ENCODE data around the gene AP1G2.

AP1G2 gene

DNA sequence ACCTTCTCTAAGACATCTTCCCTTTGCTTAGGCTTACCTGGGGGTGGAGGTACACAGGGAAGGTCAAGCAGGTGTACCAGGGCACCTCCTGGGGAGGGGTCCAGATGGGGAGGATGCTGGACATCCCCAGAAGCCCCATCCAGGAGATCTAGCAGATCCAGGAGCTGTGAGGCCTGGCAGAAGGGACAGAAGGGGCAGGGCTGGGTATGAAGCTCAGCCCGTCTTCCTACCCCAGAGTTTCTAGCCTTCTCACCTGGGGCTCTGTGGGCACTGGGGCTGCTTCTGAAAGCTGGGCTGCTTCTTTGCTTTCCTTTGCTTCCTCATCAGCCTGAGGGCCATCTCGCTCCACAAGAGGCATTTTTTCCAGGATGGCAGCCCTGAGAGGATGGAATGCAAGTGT is 6.3 kb downstream of the AP1G2 start:
- Mint-ChIP-seq H3K27ac (peak overlapping the region; percentile 79), H3K36me3 (ENCODE audit: low read depth) (peaks cover 98% of the 10 kb centered on the region), H3K4me3 (no peak overlapping the region), H3K27me3 (no peaks in the 10 kb centered on the region), H3K9me3 (no peaks in the 10 kb centered on the region), H3K4me1 (ENCODE audit: low read depth) (peaks cover 42% of the 10 kb centered on the region)
- DNase-seq, result no peak

DNA sequence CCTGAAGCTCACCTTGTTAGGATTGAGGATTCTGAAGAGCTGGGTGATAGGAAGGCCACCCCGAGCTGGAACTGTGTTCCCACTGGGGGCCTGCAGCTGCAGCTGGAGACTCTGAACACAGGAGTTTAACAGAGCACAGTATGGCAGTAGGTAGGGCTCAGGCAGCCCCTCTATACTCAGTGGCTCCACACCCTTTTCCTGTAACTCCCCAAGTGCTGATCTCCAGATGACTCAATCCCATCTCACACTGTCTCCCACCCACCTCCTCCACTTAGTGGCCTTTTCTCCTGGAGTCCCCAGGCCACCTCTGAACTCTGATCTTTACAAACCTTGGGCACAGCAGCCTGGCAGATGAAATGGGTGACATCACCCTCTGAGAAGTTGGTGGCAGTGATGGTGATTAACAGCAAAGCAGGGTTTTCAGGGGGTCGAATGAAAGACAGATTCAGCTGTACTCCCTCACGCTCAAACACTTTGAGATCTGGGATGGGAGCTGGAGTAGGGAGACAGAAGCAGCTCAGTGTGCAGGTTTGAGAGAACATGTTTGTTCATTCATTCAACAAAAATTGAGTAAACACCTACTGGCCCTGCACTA is 7.6 kb downstream of the AP1G2 start:
- Mint-ChIP-seq H3K27ac (peak overlapping the region; percentile 83), H3K36me3 (ENCODE audit: low read depth) (peaks cover 90% of the 10 kb centered on the region), H3K4me3 (no peak overlapping the region), H3K9me3 (no peaks in the 10 kb centered on the region), H3K27me3 (no peaks in the 10 kb centered on the region), H3K4me1 (ENCODE audit: low read depth) (peaks cover 46% of the 10 kb centered on the region)
- DNase-seq, result no peak

DNA sequence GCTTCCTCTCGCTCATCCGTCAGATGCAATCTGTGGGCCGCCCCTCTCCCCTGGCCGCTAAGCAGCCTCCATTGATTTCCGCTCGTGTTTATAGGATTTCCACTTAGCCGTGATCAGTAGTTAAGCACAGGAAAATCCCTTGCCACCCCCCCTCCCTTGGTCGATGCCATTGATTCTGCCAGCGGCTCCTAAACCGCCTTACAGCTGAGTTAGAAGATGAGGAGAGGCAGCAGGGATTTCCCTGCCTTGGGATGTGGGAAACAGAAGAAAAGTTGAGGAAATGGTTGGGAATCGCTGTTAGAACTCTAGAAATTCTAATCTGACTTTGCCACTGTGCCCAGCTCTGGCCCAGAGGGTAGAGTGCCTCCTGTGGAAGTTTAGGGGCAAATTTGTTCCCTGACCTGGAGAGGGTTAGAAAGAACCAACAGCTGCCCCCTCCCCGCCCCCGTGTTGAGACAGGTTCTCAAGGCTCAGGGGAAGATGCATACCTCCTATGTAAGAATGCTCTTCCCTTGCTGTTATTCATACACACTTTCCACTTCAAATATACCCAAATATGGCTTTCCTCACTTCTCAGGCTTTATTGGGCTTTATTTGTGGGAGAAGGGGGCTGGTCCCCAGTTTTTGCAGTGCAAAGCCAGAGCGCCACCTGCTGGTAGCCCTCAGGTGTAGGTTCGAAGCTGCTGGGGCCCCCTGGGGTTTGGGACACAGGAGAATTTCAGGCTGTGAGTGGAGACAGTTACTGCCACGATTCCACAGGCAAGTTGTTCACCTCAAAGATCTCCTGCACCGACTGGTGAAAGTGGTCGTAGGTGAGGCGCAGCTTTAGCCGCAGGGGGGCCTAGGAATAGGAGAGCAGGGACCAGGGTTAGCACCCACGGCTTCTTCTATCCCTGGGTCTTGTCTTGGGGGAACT is 8.3 kb downstream of the AP1G2 start:
- Mint-ChIP-seq H3K4me1 (ENCODE audit: low read depth) (peaks cover 48% of the 10 kb centered on the region), H3K4me3 (no peak overlapping the region), H3K36me3 (ENCODE audit: low read depth) (peaks cover 82% of the 10 kb centered on the region), H3K27me3 (no peaks in the 10 kb centered on the region), H3K27ac (peak overlapping the region; percentile 83), H3K9me3 (no peaks in the 10 kb centered on the region)
- peak; percentile 78 for DNase-seq

DNA sequence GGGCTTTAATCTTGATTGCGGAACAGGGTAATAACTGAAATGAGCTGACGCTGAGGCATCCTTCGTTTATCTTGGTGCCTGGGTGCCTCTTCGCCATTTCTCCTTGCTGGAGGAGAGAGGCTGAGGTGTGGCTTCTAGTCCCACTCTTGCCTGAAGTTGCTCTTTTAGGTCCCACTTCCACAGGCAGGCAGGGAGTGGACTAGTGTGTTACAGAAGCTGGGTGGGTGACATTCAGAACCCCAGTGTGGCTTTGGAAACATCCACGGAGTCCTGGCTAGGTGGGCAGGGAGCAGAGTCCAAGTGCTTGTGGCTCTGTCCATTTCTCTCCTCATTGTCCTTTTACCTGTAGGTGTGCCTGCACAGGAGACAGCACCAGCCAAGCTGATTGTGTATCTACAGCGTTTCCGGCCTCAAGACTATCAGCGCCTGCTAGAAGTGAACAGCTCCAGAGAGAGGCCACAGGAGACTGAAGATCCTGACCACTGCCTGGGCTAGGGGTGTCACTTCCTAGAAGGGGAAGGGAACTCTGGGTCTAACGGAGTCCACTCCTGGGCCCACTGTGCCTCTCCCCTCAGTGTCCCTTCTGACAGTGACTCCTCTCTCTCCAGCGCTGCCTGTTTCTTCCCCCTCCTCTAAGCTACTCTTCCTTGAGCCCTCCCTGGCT is 9.1 kb downstream of the AP1G2 start:
- H3K9me3 Mint-ChIP-seq, result no peaks in the 10 kb centered on the region
- H3K4me3 Mint-ChIP-seq, result peak overlapping the region; percentile 96
- H3K36me3 Mint-ChIP-seq (ENCODE audit: low read depth), result peaks cover 74% of the 10 kb centered on the region
- no peak for DNase-seq
- H3K27me3 Mint-ChIP-seq, result no peaks in the 10 kb centered on the region
- peaks cover 48% of the 10 kb centered on the region for H3K4me1 Mint-ChIP-seq (ENCODE audit: low read depth)
- peak overlapping the region; percentile 98 for H3K27ac Mint-ChIP-seq

DNA sequence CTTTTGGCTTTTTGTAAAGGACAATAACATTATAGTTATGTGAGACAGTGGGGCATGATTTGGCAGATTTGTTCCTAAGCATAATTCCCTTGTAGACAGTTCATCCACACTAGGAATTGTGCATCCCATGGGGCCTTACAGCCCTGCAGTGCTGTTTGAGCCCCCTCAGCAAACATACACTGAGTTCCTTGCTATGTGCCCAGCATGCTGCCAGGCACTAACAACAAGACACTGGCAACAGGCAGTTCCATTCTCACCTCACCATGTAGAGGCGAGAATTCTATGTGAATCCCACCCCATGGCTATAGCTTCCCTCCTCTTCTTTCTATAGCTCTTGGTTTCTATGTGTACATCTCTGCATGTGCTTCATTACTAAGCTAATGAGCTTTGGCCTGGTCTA is 9.6 kb downstream of the AP1G2 start:
- H3K4me1 Mint-ChIP-seq (ENCODE audit: low read depth), result peaks cover 47% of the 10 kb centered on the region
- H3K27ac Mint-ChIP-seq, result peak overlapping the region; percentile 98
- peaks cover 69% of the 10 kb centered on the region for H3K36me3 Mint-ChIP-seq (ENCODE audit: low read depth)
- peak overlapping the region; percentile 96 for H3K4me3 Mint-ChIP-seq
- H3K27me3 Mint-ChIP-seq, result no peaks in the 10 kb centered on the region
- DNase-seq, result no peak
- H3K9me3 Mint-ChIP-seq, result no peaks in the 10 kb centered on the region

DNA sequence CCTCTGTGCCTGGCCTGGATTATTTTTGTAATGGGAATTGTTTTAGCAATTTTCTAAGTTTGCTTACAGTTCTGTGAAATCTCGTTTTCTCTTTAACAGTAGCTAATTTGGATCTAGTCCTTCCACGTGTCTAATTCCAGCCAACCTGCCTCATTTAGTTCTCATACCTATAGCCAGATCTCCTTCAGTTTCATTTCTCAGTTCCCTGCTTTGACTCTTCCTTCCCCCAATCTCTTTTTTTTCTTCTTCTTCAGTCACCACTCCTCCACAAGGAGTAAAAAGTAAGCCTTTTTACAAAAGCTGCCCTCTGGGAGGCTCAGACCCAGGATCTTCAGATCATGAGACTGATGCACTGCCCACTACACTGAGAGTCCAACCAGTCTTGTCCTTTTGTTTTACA is 10.1 kb downstream of the AP1G2 start:
- Mint-ChIP-seq H3K27me3 (no peaks in the 10 kb centered on the region), H3K36me3 (ENCODE audit: low read depth) (peaks cover 65% of the 10 kb centered on the region), H3K9me3 (no peaks in the 10 kb centered on the region), H3K4me3 (peak overlapping the region; percentile 96), H3K4me1 (ENCODE audit: low read depth) (peaks cover 45% of the 10 kb centered on the region), H3K27ac (peak overlapping the region; percentile 98)
- DNase-seq, result no peak

DNA sequence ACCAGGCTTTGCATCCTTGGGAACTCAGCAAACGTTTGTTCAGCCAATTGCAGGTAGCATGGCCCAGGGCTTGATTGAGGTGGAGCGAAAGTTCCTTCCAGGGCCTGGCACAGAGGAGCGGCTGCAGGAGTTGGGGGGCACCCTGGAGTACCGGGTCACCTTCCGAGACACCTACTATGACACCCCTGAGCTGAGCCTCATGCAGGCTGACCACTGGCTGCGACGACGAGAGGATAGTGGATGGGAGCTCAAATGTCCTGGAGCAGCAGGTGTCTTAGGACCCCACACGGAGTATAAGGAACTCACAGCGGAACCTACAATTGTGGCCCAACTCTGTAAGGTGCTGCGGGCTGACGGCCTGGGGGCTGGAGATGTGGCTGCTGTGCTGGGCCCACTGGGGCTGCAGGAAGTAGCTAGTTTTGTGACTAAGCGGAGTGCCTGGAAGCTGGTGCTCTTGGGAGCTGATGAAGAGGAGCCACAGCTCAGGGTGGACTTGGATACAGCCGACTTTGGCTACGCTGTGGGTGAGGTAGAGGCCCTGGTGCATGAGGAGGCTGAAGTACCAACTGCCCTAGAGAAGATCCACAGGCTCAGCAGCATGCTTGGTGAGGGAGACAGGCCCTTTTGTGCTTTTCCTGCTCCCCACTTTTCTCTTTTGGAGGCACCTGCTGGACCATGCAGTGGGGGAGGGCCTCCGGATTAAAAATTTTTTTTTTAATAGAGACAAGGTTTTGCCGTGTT is 10.7 kb downstream of the AP1G2 start:
- Mint-ChIP-seq H3K4me3 (peak overlapping the region; percentile 96), H3K27me3 (no peaks in the 10 kb centered on the region), H3K4me1 (ENCODE audit: low read depth) (peaks cover 48% of the 10 kb centered on the region), H3K36me3 (ENCODE audit: low read depth) (peaks cover 58% of the 10 kb centered on the region), H3K9me3 (no peaks in the 10 kb centered on the region), H3K27ac (peak overlapping the region; percentile 98)
- DNase-seq, result peak; percentile 50

DNA sequence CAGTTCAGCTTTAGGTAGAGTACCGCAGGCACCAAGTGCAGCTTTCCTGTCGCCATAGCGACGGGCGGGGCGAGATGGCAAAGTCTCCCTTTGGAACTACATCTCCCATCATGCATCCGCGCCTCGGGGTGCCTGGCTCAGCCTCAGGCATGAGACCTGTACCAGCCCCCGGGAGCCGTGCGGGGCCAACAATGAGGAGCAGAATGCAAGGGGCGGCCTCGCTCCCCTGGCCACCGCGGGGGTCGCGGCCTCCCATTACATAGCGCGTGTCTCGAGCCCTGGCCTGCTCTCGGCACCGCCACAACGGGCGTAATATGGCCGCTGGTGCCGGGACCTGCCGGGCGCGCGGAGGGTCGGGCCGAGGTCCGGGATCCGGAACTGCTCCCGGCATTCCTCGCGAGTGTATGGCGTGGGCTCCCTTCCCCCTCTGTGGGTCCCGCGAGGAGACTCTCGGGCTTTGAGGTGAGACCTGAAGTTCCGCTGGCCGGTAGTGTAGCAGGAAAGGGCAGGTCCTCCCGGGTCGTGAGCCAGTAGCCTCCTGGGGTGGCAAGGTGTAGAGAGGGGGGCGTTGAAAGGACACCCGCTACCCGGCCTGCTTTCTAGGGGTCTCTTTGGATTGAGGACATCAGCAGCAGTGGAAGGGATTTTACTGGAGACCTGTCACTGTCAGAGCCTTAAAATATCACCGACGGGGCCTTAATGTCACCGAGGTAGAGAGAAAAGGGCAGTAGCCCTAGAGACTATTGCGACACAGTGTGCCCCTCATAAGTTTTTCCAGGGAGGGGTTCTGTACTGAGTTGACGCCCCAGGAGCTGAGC is 11.5 kb downstream of the AP1G2 start, which contains the start of gene THTPA:
THTPA (plus strand) TSS at position 390 of the 818 bp plus-strand sequence. CDS start 487 bp downstream, outside the sequence.
- Mint-ChIP-seq H3K9me3 (no peaks in the 10 kb centered on the region), H3K27me3 (no peaks in the 10 kb centered on the region), H3K4me1 (ENCODE audit: low read depth) (peaks cover 47% of the 10 kb centered on the region), H3K27ac (peak within 1 kb of the TSS; percentile 98), H3K36me3 (ENCODE audit: low read depth) (peaks cover 51% of the 10 kb centered on the region), H3K4me3 (peak within 1 kb of the TSS; percentile 96)
- DNase-seq, result peak; percentile 94

DNA sequence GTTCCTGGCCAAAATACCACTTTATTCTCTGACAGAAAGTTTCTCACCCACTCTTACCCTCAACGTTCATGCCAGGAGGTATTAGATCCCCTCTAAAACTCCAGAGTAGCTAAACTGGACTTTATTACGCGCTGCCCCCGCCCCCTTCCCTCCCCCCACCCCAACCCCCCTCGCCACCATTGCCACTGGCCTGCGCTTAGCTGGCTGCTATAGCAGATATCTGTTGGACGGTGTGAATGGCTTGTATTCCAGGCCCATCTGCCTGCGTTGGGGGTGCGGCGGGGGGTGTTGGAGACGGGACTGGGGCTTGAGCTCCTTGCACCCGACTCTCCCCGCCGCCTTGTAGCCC is 12.1 kb downstream of the AP1G2 start:
- Mint-ChIP-seq H3K4me1 (ENCODE audit: low read depth) (peaks cover 44% of the 10 kb centered on the region), H3K36me3 (ENCODE audit: low read depth) (peaks cover 45% of the 10 kb centered on the region), H3K4me3 (peak overlapping the region; percentile 96), H3K9me3 (no peaks in the 10 kb centered on the region), H3K27ac (peak overlapping the region; percentile 98), H3K27me3 (no peaks in the 10 kb centered on the region)
- DNase-seq, result no peak

DNA sequence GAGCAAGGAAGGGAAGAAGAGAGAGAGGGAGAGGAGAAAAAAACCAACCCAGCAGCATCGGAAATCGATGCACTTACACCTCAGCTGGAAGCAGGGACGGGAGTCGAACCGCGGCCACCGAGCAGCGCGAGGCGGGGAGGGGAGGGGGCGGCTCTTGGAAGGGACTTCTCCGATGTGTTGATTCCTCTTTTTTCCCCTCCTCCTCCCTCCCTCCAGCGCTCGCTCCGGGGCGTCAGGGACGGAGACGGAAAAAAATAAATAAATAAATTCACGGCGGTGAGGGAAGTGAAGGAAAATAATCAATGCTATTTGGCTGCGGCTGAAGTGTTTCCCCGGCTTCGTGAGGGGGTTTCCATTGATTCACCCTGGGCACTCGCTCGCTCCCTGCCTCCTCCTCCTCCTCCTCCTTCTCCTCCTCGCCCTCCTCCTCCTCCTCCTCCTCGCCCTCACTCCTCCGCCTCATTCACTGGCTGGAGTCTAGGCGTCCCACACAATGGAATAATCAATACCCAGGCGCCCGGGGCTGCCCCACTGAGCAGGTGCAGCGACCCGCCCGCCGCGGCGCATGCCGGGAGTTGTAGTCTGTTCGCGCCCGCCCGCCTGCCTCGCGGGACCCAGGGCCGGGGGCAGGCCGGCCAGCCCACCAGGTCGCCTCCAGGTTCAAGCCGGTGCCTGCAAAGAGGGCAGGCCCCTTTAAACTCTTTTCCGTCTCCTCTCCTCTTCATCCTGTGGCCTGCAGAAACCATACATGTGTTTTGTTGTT is 16.1 kb downstream of the AP1G2 start, which contains the start of gene ZFHX2:
ZFHX2 (minus strand) TSS at position 500 of the 763 bp plus-strand sequence. CDS start 16,440 bp downstream, outside the sequence.
- H3K4me3 Mint-ChIP-seq, result no peak within 1 kb of the TSS
- peak within 1 kb of the TSS; percentile 73 for H3K27ac Mint-ChIP-seq
- no peaks in the 10 kb centered on the region for H3K27me3 Mint-ChIP-seq
- H3K36me3 Mint-ChIP-seq (ENCODE audit: low read depth), result peaks cover 6% of the 10 kb centered on the region
- DNase-seq, result peak; percentile 89
- H3K9me3 Mint-ChIP-seq, result no peaks in the 10 kb centered on the region
- H3K4me1 Mint-ChIP-seq (ENCODE audit: low read depth), result peaks cover 14% of the 10 kb centered on the region

DNA sequence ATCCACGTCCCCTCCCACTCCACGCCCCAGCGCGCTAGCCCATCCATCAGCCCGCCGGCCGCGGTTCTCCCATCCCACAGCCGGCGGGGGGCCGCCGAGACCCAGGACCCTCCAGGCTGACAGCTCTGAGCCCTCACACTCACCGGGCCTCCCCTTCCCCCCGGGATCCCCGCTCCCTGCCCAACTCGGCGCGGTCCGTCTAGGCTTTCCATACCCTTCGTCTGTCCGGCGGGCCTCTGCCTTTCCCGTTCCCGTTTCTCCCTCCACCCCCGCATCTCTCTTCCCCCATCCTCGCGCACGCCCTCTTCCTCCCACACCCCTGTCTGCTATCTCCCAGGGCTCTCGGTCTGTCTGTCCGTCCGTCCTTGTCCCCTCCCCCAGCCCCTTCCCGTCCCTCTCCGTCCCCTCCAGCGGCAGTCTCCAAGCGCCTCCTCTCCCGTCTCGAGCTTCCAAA is 16.8 kb downstream of the AP1G2 start:
- Mint-ChIP-seq H3K27ac (no peak overlapping the region), H3K27me3 (no peaks in the 10 kb centered on the region), H3K36me3 (ENCODE audit: low read depth) (peaks cover under 1% of the 10 kb centered on the region), H3K4me1 (ENCODE audit: low read depth) (peaks cover 13% of the 10 kb centered on the region), H3K9me3 (no peaks in the 10 kb centered on the region), H3K4me3 (no peak overlapping the region)
- DNase-seq, result no peak

DNA sequence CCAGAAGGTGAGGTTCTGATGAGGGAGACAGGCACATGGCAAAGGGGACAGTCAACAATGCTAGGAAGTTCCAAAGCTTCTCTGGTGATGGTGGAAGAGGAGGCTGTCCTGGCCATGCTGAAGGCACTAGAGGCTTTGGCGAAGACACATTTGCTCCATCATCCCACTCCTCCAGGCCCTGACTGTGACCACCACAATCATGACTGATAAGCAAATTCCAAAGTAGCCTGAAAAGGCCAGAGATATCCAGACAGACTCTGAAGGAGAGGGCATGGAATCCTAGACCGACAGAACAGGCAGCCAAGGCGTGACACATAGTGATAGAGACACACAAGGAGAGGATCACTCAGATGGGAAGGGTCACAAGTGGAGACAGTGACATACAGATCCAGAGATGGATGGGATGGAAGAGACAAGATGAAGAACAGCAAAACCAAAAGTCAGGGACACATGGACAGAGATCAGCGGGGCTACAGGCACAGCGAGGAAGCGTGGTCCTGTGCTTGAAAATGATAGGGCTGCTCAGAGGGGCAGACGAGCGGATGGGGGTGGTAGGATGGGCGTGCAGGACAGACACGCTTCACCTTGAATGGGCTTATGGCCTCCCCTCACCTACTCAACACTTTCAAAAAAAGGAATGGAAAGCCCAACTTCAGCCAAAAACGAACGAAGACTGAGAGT is 17.3 kb downstream of the AP1G2 start:
- H3K27me3 Mint-ChIP-seq, result no peaks in the 10 kb centered on the region
- H3K36me3 Mint-ChIP-seq (ENCODE audit: low read depth), result no peaks in the 10 kb centered on the region
- no peak overlapping the region for H3K27ac Mint-ChIP-seq
- H3K4me3 Mint-ChIP-seq, result no peak overlapping the region
- no peak for DNase-seq
- H3K4me1 Mint-ChIP-seq (ENCODE audit: low read depth), result peaks cover 10% of the 10 kb centered on the region
- no peaks in the 10 kb centered on the region for H3K9me3 Mint-ChIP-seq

Data from activated T-cell treated with anti-CD3 and anti-CD28 coated beads, Interleukin-2, amount 50 U/mL, for 24 hours (primary cell).